ENCODE data around the gene GUCA1C. TPM values are rescaled to one million over a fixed set of nuclear protein-coding genes. Genes with fewer than 3 reads are reported as not detected.

GUCA1C gene
- total RNA-seq, 1 experiment from 2014 or later: not detected

DNA sequence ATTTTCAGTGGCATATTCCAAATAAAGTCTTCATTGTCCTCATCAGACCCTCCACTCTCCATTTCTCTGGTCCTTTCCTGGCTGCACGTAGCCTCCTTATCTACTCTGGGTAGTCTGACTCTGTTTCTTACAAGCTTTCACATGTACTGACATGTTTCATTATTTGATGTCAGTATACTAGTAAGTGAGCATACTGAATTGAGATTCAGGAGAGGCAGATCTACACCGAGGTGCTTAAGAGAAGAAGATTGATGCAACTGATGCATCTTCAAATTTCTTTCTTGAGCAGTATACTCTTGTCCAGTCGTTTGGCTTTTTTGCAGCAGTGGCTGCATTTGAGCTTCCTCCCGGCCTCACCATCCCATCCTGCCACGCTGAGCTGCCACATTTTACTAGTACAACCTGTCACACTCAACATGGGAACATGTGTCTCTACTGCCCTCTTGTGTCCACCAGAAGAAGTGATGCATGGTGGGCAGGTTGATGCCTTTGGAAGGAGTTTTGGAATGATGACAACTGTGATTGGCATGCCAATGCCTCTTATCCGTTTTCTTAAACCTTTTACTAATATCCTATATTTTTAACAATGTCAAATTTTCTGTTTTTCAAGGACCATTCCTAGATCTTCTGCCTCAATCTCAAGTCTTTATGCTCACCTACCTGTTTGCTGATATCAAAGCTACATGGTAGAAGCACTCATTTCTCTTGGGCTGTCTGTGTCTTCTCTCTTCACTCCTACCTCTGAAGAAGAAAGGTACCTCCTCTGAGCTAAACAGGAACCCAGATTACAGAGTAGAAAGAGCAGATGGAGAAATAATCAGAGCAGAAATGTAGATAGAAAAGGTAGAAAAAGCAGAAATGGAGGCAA lies 38.7 kb downstream of the GUCA1C start:
- in situ Hi-C loops (cut with HindIII; ENCODE audit: low sequenced_read_pairs): no loop called here
- peak; percentile 47 for DNase-seq (ENCODE audit: low spot score)

DNA sequence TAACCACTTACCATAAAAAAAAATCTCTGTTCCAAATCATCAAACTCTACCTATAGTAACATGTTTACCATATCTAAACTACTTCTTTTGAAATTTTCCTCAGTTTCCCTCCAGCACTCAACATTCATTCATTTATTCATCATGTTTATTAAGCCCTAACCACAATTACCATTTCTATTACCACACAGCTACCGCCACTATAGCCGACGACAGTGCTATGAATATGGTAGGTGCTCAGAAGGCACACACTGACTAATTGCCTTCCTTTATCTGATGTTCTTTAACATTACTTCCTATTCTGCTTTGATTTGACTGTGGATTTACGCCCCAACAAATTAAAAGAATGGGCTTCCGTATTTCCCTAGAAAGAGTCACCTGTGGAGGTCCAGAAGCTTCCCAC lies 43.9 kb downstream of the GUCA1C start:
- DNase-seq (ENCODE audit: low spot score): no peak
- in situ Hi-C loops (cut with HindIII; ENCODE audit: low sequenced_read_pairs): no loop called here

DNA sequence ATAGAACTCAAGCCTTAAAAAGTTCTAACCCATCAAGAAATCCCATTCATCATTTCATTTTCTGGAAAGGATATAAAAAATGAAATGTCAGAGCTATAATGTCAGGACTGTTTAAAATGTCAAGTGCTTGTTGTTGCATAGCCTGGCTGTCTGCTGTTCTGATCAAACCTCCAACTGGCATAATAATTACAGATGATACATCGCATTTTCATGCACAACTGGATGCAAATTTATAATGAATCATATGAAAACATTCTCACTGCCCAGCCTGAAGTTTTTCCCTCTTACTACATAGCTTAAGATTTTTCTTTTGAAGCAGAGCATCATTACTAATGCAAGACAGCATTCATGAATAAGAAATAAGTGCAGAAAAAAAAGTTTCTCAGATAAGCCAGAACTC lies 46.5 kb downstream of the GUCA1C start:
- in situ Hi-C loops (cut with HindIII; ENCODE audit: low sequenced_read_pairs): no loop called here
- DNase-seq (ENCODE audit: low spot score): no peak

DNA sequence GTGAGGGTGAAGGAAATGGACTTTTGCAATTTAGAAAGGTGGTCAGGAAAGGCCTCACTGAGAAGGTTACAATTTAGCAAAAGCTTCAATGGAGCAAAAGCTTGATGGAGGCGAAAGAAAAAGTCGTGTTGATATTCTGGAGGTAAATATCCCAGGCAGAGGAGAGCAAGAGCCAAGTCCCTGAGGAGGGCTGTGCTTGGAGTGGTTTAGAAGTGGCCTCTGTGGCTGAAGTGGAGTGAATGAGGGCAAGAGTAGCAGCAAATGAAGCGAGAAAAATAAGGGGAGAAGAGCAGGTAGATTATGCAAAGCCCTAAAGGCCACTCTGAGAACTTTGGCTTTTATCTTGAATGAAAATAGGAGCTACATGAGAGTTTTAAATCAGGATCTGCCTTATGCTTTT lies 54.1 kb downstream of the GUCA1C start:
- DNase-seq (ENCODE audit: low spot score): no peak
- in situ Hi-C loops (cut with HindIII; ENCODE audit: low sequenced_read_pairs): no loop called here

DNA sequence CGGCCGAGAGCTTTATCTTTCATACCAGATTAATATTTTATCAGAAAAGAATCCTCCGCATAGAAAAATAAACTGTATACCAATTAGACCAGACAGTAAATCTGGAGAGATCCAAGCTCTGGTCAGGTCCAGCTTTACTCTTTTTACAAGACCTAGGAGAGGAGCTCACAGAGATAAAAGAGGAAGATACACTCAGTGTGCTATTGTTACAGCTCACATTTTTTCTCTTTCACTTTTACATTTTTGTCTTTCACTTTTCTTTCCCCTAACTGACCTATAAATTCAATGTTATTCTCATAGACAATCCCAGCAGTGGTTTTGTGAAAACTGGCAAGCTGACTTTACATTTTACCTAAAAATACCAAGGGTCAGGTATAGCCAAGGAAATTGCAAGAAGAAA lies 55.8 kb downstream of the GUCA1C start:
- DNase-seq (ENCODE audit: low spot score): no peak
- in situ Hi-C loops (cut with HindIII; ENCODE audit: low sequenced_read_pairs): no loop called here

DNA sequence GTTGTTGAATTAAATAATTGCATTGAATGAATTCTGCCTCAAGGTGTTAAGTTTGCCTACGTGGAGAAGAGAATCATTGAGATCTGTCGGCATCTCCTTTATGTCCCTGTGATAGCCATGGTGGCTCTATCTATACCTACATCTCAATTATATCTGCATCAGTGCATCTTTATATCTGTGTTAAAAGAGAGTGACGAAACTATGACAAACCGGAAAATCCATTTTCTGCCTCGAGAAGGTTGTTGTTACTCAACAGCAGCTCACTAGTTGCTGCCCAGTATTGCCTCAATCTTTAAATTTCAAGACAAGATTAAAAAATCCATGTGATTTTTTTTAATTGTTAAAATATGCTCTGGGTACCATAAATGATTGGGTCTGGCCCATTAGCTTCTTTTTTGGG lies 58.7 kb downstream of the GUCA1C start:
- in situ Hi-C loops (cut with HindIII; ENCODE audit: low sequenced_read_pairs): no loop called here

DNA sequence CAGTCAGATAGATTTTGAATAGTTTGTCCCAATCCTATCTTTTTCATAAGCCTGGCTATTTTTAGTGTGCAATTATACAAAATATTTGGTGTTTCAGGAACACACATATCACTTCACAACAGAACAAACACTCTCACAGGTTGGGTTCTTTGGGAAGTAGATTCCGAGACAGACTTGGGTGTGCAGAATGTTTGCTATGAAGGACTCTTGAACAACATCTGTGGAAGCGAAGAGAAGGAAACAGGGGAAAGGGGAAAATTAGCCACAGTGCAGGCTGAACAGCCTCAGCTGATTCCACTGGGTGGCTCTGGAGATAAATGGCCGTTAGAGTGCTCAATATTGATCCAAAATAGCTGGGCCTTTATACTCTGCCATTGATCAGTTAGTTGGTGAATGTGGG lies 61.8 kb downstream of the GUCA1C start:
- DNase-seq (ENCODE audit: low spot score): no peak
- in situ Hi-C loops (cut with HindIII; ENCODE audit: low sequenced_read_pairs): no loop called here

More for the DNA sequence above, 58.7 kb downstream of the GUCA1C start:
- DNase-seq (ENCODE audit: low spot score): no peak

DNA sequence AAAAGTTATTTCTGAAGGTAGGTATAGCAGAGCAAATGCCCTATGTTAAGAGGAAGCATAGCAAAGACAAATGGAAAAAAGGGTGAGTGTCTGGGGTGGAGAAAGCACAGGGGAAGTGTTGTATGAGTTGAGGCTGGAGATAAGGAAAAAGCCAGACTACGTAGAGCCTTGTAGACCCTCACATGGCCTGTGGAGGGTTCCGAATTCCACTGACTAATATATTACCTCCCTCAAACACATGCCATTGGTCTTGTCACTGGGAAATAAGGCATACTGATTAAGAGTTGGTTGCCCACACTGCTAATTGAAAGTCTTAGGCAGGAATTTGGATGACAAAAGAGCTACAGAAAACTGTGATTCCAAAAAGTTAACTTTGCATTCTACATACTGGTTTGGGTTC lies 65.9 kb downstream of the GUCA1C start:
- DNase-seq (ENCODE audit: low spot score): no peak
- in situ Hi-C loops (cut with HindIII; ENCODE audit: low sequenced_read_pairs): no loop called here

DNA sequence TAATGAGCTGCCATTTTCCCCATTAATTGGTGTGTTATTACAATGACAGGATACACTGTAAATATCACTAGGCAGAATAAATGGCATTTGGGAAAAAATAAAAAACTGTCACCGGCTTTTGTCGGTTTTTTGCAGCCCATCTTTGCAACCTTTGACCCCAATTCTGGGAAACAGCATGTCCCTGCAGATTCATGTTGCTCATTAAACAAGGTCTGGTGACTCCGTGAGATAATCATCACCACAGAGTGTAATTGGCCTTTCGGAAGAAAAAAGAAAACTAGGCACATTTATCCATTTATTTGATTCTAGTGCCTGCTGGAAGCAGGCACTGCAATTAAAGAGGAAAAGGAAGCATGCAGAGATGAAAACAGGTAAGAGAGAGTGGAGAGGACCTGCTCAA lies 66.6 kb downstream of the GUCA1C start:
- in situ Hi-C loops (cut with HindIII; ENCODE audit: low sequenced_read_pairs): no loop called here
- no peak for DNase-seq (ENCODE audit: low spot score)

DNA sequence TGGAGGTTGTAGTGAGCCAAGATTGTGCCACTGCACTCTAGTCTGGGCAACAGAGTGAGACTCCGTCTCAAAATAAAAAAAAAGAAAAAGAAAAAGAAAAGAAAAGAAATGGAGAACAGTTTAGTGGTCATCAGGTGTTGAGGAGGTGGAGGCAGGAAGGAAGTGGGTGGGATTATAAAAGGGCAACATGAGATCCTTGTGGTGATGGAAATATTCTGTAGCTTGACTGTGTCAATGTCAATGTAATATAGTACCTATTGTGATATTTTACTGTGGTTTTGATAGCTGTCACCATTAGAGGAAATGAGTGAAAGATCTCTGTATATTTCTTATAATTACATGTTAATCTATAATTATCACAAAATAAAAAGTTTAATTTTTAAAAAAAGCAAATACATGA lies 70.3 kb downstream of the GUCA1C start:
- no peak for DNase-seq (ENCODE audit: low spot score)
- in situ Hi-C loops (cut with HindIII; ENCODE audit: low sequenced_read_pairs): no loop called here

DNA sequence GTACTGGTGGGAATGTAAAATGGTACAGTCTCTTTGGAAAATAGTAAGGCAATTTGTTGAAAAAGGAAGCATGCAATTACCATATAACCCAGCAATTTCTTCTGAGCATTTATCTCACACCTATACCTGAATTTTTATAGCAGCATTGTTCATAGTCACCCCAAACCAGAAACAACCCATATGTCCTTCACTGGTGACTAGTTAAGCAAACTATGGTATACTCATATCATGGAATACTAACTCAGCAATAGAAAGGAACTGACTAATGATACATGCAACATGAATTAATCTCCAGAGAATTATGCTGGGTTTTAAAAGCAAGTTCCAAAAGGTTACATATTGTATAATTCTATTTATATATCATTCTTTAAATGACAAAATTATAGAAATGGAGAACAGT lies 70.9 kb downstream of the GUCA1C start:
- no peak for DNase-seq (ENCODE audit: low spot score)
- in situ Hi-C loops (cut with HindIII; ENCODE audit: low sequenced_read_pairs): no loop called here

DNA sequence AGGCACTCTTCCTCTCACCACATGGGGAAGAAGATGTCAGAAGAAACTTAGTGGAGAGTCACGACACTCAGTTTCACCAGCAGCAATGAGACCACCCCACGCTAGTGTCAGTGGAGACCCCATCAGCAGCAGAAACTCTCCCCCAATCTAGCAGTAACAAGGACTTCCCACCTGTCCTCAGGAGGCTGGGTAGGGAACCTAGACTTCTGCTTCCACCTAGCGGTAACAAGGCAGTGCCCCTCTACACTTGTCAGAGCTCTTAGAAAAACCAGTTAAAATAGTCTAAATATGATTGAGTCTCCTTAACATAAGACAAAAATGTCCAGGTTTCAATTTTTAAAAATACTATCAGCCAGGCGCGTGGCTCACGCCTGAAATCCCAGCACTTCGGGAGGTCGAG lies 73.8 kb downstream of the GUCA1C start:
- DNase-seq (ENCODE audit: low spot score): no peak
- in situ Hi-C loops (cut with HindIII; ENCODE audit: low sequenced_read_pairs): no loop called here

DNA sequence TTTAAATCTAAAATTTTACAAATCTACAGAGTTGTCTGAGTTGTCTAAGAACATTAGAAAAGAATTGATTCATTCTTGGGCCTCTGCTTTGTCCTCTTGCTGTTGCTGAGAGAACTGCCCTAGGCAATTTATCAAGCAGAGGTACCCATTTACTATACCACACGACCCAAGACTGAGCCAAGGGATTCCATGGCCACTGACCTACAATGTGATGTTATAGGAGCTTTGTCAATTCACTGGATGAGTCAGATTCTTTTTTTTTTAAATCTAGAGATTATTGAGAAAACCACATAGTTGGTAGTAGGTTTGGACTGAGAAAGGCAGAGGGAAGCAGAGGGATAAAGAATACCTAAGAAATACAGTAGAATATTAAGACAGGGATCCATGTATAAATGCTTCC lies 75.8 kb downstream of the GUCA1C start:
- no peak for DNase-seq (ENCODE audit: low spot score)
- in situ Hi-C loops (cut with HindIII; ENCODE audit: low sequenced_read_pairs): no loop called here

DNA sequence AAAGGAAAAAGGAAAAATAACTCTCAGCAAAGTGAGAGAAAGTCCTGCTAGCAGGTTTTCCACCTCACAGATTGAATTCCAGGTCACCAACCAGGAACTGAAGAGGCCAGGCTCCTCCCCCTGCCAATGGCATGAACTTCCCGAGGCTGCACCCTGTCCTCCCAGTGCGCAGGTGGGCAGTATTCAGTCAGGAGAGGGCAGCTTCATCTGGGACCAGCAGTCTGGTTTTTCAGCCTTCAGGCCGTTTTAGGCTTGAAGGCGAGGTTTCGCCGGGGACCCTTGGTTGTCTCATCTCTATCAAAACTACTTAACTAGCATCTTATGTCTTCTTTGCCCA lies 89.9 kb downstream of the GUCA1C start:
- in situ Hi-C loops (cut with HindIII; ENCODE audit: low sequenced_read_pairs): no loop called here

DNA sequence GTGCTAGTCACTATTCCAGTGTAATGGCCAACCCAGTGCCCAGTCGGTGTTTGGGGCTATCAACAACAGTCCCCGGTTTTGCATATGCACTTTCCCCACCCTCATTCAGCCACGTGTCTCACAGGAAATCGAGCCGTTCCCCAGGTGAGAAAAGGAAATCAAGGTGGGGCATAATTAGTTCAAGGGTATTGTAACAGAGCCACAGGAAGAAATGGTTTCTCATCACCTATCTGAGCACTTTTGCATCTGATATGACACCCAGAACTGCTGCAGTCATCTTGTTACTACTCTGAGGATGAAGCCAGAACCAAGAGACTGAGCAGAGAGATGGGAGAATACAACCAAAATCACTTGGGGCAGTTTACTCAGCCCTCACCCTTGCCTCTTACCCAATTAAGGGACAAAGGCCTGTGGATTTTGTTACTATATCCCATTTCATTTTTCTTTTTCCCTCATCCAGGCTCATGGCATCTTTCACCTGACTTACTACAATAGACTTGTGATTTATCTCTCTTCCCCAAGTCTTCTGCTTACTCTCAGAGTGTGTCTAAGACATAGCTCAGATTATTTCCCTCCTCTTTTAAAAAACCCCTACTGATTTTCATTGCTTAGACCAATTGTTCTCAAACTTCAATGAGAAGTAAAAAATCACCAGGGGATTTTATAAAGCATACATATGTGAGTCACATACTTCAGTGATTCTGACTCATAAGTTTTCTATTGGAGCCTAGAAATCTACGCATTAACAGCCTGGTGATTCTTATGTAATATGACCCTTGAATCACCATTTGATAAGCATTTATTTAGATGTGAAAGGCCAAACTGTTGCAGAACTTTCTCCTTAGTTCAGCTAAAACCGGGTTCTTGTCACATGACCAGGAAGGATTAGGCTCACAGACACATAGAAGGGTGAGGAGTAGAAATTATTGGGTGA lies 90.5 kb downstream of the GUCA1C start:
- DNase-seq (ENCODE audit: low spot score): no peak
- in situ Hi-C loops (cut with HindIII; ENCODE audit: low sequenced_read_pairs): no loop called here

More for the DNA sequence above, 89.9 kb downstream of the GUCA1C start:
- no peak for DNase-seq (ENCODE audit: low spot score)

DNA sequence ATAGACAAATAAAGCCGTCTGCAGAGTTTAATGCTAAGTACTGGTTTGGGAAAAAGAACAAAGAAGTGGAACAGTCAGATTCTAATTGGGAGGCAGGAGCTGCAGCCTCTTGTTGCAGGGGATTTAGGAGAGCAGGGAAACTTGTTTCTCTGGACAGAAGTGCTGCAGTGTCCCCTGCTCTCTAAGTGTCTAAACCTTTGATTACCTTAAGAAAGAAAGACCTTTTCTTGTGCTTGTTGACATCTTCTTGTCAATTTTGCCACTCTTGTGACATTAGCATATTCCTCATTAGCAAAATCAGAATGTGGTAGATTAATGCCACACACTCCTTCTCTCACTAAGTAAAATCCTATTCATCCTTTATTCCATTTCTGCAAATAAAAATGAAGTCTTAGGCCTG lies 92.3 kb downstream of the GUCA1C start:
- no peak for DNase-seq (ENCODE audit: low spot score)

More for the DNA sequence above, 92.3 kb downstream of the GUCA1C start:
- in situ Hi-C loops (cut with HindIII; ENCODE audit: low sequenced_read_pairs): no loop called here

Other genes with a start within 250 kb of the GUCA1C start
- not detected in 2 replicates for gene RETNLB, start 196.5 kb downstream of the GUCA1C start, total RNA-seq (2014; rRNA removed; shearing (Covaris generic))
- gene TRAT1, start 131.1 kb downstream of the GUCA1C start, total RNA-seq (2014; rRNA removed; shearing (Covaris generic)): not detected in 2 replicates
- gene MORC1, start 164.3 kb upstream of the GUCA1C start, total RNA-seq (2014; rRNA removed; shearing (Covaris generic)): not detected in 2 replicates
- gene C3orf85, start 182.8 kb upstream of the GUCA1C start, total RNA-seq (2014; rRNA removed; shearing (Covaris generic)): not detected in 2 replicates